Neuronal stem cell (in vitro differentiated cells): ENCODE data around the gene KRTAP5-11.
A peak's percentile ranks its signal among the peaks of the same experiment; 100 is the strongest.

Experiments
- DNase-seq: peaks from one replicate; pipeline ENCODE4 v3.0.0-alpha.2; 2013; ENCODE audit warnings: low spot score
- H2AFZ ChIP-seq: one replicate; pipeline ENCODE4 v1.6.1; 2013; ENCODE audit warnings: mild to moderate bottlenecking, low read length, inconsistent platforms
- H2AK5ac ChIP-seq: 2 replicates; pipeline ENCODE4 v1.6.1; 2013; ENCODE audit warnings: low read depth, mild to moderate bottlenecking, inconsistent platforms, low read length, moderate library complexity, mixed read lengths
- H2BK120ac ChIP-seq: 2 replicates; pipeline ENCODE4 v1.6.1; 2013; ENCODE audit warnings: low read depth, mild to moderate bottlenecking, inconsistent platforms, low read length, moderate library complexity, mixed read lengths
- H2BK12ac ChIP-seq: one replicate; pipeline ENCODE4 v1.6.1; 2013; ENCODE audit warnings: low read length, inconsistent platforms
- H2BK15ac ChIP-seq: 2 replicates; pipeline ENCODE4 v1.6.1; 2013; ENCODE audit warnings: mild to moderate bottlenecking, low read length, inconsistent platforms, mixed read lengths
- H2BK5ac ChIP-seq: one replicate; pipeline ENCODE4 v1.6.1; 2013; ENCODE audit warnings: inconsistent platforms, mild to moderate bottlenecking, low read length, moderate library complexity
- H3K14ac ChIP-seq: one replicate; pipeline ENCODE4 v1.6.1; 2013; ENCODE audit warnings: low read length, inconsistent platforms
- H3K18ac ChIP-seq: 2 replicates; pipeline ENCODE4 v1.6.1; 2013; ENCODE audit warnings: low read length, inconsistent platforms
- H3K23ac ChIP-seq: 2 replicates; pipeline ENCODE4 v1.6.1; 2013; ENCODE audit warnings: low read depth, mild to moderate bottlenecking, mixed read lengths, low read length, inconsistent platforms; ENCODE audit not compliant: poor library complexity
- H3K27ac ChIP-seq: replicated peaks from 3 replicates; pipeline ENCODE4 v1.5.1; 2013; ENCODE audit warnings: low read length, inconsistent platforms
- H3K27me3 ChIP-seq, 3 experiments: 2 replicates each; pipeline ENCODE4 v1.6.1; 2013; ENCODE audit warnings: low read length in 3 of 3, mild to moderate bottlenecking in 2 of 3, inconsistent platforms in 1 of 3, low read depth in 1 of 3, mixed read lengths in 1 of 3, moderate library complexity in 1 of 3; ENCODE audit not compliant: control insufficient read depth in 3 of 3, insufficient read depth in 3 of 3
- H3K36me3 ChIP-seq, 2 donors: replicated peaks in 1 of 2; 2 replicates each; pipeline ENCODE4 v1.6.1; 2013; ENCODE audit warnings: low read length in 2 of 2; ENCODE audit not compliant: control insufficient read depth in 2 of 2, insufficient read depth in 2 of 2
- H3K4ac ChIP-seq: 2 replicates; pipeline ENCODE4 v1.6.1; 2013; ENCODE audit warnings: inconsistent platforms, mild to moderate bottlenecking, low read length, moderate library complexity
- H3K4me1 ChIP-seq, 2 donors: 1 replicate in 1 of 2; 2 replicates in 1 of 2; pipeline ENCODE4 v1.6.1; 2013; ENCODE audit warnings: low read length in 2 of 2, low read depth in 1 of 2; ENCODE audit not compliant: control insufficient read depth in 2 of 2, insufficient read depth in 1 of 2
- H3K4me2 ChIP-seq: one replicate; pipeline ENCODE4 v1.6.1; 2013; ENCODE audit warnings: mild to moderate bottlenecking, low read length, inconsistent platforms; ENCODE audit not compliant: insufficient read depth, poor library complexity, severe bottlenecking
- H3K4me3 ChIP-seq, 2 donors: 2 replicates each; pipeline ENCODE4 v1.5.1; 2013; ENCODE audit warnings: low read length in 2 of 2, mild to moderate bottlenecking in 2 of 2, inconsistent platforms in 1 of 2, moderate library complexity in 1 of 2
- H3K79me1 ChIP-seq: one replicate; pipeline ENCODE4 v1.6.1; 2013; ENCODE audit warnings: low read depth, mild to moderate bottlenecking, inconsistent platforms, low read length, moderate library complexity
- H3K9ac ChIP-seq: one replicate; pipeline ENCODE4 v1.6.1; 2013; ENCODE audit warnings: mild to moderate bottlenecking, low read depth, low read length, inconsistent platforms; ENCODE audit not compliant: poor library complexity
- H3K9me3 ChIP-seq, 2 donors: replicated peaks in 1 of 2; 2 replicates each; pipeline versions ENCODE3 to v1.6.1; 2013; ENCODE audit warnings: low read length in 2 of 2, mild to moderate bottlenecking in 2 of 2, inconsistent platforms in 1 of 2, low read depth in 1 of 2, mixed read lengths in 1 of 2, moderate library complexity in 1 of 2; ENCODE audit not compliant: control insufficient read depth in 2 of 2, insufficient read depth in 1 of 2
- H4K8ac ChIP-seq: one replicate; pipeline ENCODE4 v1.6.1; 2013; ENCODE audit warnings: low read depth, mild to moderate bottlenecking, inconsistent platforms, low read length, moderate library complexity
- H4K91ac ChIP-seq: one replicate; pipeline ENCODE4 v1.6.1; 2013; ENCODE audit warnings: low read length, low read depth, mild to moderate bottlenecking, inconsistent platforms; ENCODE audit not compliant: poor library complexity
- WGBS, 2 donors: extraction: QIAGEN DNeasy Blood & Tissue Kit; methylation state at CpG; one replicate each; pipeline ENCODE4 v1.1.7; 2013; ENCODE audit warnings: missing lambda C conversion rate in 2 of 2, mixed read lengths in 1 of 2; ENCODE audit not compliant: insufficient read length in 2 of 2, insufficient replicate concordance in 1 of 2; ENCODE audit errors: extremely low coverage in 2 of 2; 5-methylcytosine and 5-hydroxymethylcytosine counted together

The KRTAP5-11 gene

GRCh38 chr11:71556018-71556417, 26.7 kb downstream of the KRTAP5-11 start:
- H3K9ac ChIP-seq: no peak overlapping the region

DNA sequence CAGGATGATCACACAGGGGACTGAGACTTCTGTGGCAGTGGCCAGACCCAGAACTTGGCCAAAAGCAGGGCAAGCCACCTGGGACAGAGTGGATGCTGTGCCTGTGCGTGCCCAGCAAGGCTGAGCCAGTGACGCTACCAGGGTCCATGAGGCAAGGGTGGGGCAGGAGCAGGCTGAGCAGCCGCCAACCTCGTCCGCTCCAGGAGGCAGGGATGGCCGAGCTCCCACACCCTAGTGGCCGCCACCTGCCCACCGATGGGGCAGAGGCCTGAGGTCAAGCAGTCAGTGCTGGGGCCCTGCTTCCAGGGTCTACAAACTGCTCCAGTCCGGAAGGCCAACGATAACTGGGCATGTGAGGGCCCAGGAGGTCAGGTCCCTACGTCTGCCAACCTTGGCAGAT, 27.2 kb downstream of the KRTAP5-11 start:
- Histone ChIP-seq H3K4ac (no peak overlapping the region), H3K4me3 (no peak overlapping the region), H3K27ac (no peak overlapping the region), H3K9me3 (no peaks in the 10 kb centered on the region), H3K36me3 (no peaks in the 10 kb centered on the region), H2BK120ac (no peak overlapping the region), H2BK5ac (peak overlapping the region; percentile 75), H3K27me3 (no peaks in the 10 kb centered on the region), H2BK12ac (no peak overlapping the region), H3K4me1 (no peaks in the 10 kb centered on the region), H4K8ac (no peak overlapping the region), H3K4me2 (no peak overlapping the region), H3K23ac (no peak overlapping the region), H3K18ac (no peak overlapping the region), H3K9ac (peak overlapping the region; percentile 6), H2AK5ac (no peak overlapping the region), H2AFZ (no peak overlapping the region), H2BK15ac (no peak overlapping the region), H3K14ac (peak overlapping the region; percentile 47), H4K91ac (no peak overlapping the region), H3K79me1 (no peaks in the 10 kb centered on the region)
- no peak for DNase-seq
- no CpG with 5 or more reads among the region's 11 CpGs for WGBS, 2 donors

More at GRCh38 chr11:71556018-71556417, 26.7 kb downstream of the KRTAP5-11 start:
- H2BK120ac ChIP-seq: no peak overlapping the region
- no peak overlapping the region for H3K4ac ChIP-seq
- H3K18ac ChIP-seq: no peak overlapping the region
- no peak overlapping the region for H3K4me2 ChIP-seq
- 100% methylated on average over 2 of the region's 4 CpGs; no CpG with 5 or more reads in 1 of the 2 donors for WGBS, 2 donors
- no peak overlapping the region for H3K14ac ChIP-seq
- no peak overlapping the region for H2BK12ac ChIP-seq
- no peaks in the 10 kb centered on the region for H3K4me1 ChIP-seq
- H3K27ac ChIP-seq: no peak overlapping the region
- H3K4me3 ChIP-seq: no peak overlapping the region
- H3K9me3 ChIP-seq: no peaks in the 10 kb centered on the region
- no peak overlapping the region for H4K8ac ChIP-seq
- no peak overlapping the region for H3K23ac ChIP-seq
- H2AFZ ChIP-seq: no peak overlapping the region
- no peaks in the 10 kb centered on the region for H3K79me1 ChIP-seq
- H3K36me3 ChIP-seq: no peaks in the 10 kb centered on the region
- no peak overlapping the region for H4K91ac ChIP-seq
- no peak overlapping the region for H2BK5ac ChIP-seq
- DNase-seq: no peak
- H2AK5ac ChIP-seq: no peak overlapping the region
- H3K27me3 ChIP-seq: no peaks in the 10 kb centered on the region
- H2BK15ac ChIP-seq: no peak overlapping the region

DNA sequence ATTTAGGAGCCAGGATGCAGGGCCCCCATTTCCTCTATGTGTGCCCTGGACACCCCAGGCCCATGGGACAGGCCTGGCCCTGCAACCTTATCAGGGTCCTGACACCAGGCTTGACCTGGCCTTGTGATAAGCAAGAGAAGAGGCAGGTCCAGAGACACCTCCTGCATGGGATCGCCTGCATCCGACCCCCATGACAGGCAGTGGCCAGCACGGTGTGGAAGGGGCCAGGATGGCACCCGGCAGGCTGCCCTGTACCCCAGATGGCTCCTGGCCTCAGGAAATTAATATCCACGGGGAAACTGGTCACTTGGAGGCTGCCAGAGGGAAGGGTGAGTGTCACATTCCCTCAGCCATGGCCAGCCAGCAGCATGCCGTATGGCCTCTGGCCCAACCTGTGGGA, 27.7 kb downstream of the KRTAP5-11 start:
- H4K91ac ChIP-seq: no peak overlapping the region
- H2BK15ac ChIP-seq: no peak overlapping the region
- no peak overlapping the region for H2BK120ac ChIP-seq
- H3K9ac ChIP-seq: no peak overlapping the region
- no peak overlapping the region for H3K4me2 ChIP-seq
- H3K23ac ChIP-seq: no peak overlapping the region
- DNase-seq: no peak
- H4K8ac ChIP-seq: no peak overlapping the region
- no peaks in the 10 kb centered on the region for H3K9me3 ChIP-seq
- no peaks in the 10 kb centered on the region for H3K36me3 ChIP-seq
- H3K4me3 ChIP-seq: no peak overlapping the region
- no peak overlapping the region for H2AK5ac ChIP-seq
- H3K27ac ChIP-seq: no peak overlapping the region
- H3K79me1 ChIP-seq: no peaks in the 10 kb centered on the region
- peak overlapping the region; percentile 47 for H3K14ac ChIP-seq
- H2BK12ac ChIP-seq: no peak overlapping the region
- no peak overlapping the region for H3K18ac ChIP-seq
- H2BK5ac ChIP-seq: no peak overlapping the region
- no peak overlapping the region for H2AFZ ChIP-seq
- H3K4me1 ChIP-seq: no peaks in the 10 kb centered on the region
- H3K4ac ChIP-seq: no peak overlapping the region
- WGBS, 2 donors: no CpG with 5 or more reads among the region's 6 CpGs
- H3K27me3 ChIP-seq: no peaks in the 10 kb centered on the region

- H3K18ac ChIP-seq: no peak overlapping the region
- H2BK12ac ChIP-seq: no peak overlapping the region
- H3K4me2 ChIP-seq: no peak overlapping the region
- no peaks in the 10 kb centered on the region for H3K9me3 ChIP-seq
- no peak overlapping the region for H2AFZ ChIP-seq
- H2BK120ac ChIP-seq: no peak overlapping the region
- H3K9ac ChIP-seq: no peak overlapping the region
- H2AK5ac ChIP-seq: no peak overlapping the region
- WGBS, 2 donors: no CpG with 5 or more reads among the region's 1 CpG
- no peak overlapping the region for H3K27ac ChIP-seq
- DNase-seq: no peak
- no peak overlapping the region for H3K23ac ChIP-seq
- H3K4me3 ChIP-seq: no peak overlapping the region
- H2BK15ac ChIP-seq: no peak overlapping the region
- no peaks in the 10 kb centered on the region for H3K4me1 ChIP-seq
- H3K27me3 ChIP-seq: no peaks in the 10 kb centered on the region
- H4K91ac ChIP-seq: no peak overlapping the region
- no peak overlapping the region for H3K14ac ChIP-seq
- no peak overlapping the region for H2BK5ac ChIP-seq
- no peaks in the 10 kb centered on the region for H3K79me1 ChIP-seq
- no peak overlapping the region for H3K4ac ChIP-seq
- H4K8ac ChIP-seq: no peak overlapping the region
- H3K36me3 ChIP-seq: no peaks in the 10 kb centered on the region
Observed at GRCh38 chr11:71551711-71552110, 31.0 kb downstream of the KRTAP5-11 start.
